HCT116 (cell line): ENCODE measurements around the gene SRPK2. TPM values are rescaled to one million over a fixed set of nuclear protein-coding genes. Genes with fewer than 3 reads are reported as not detected.
A peak's percentile ranks its signal among the peaks of the same experiment; 100 is the strongest.

ENCODE experiments used
- ATAC-seq: fragments of 200-7000 bp; cut with Tn5 transposase; 2 replicates; pipeline ENCODE4 v1.9.1; 2020; ENCODE audit warnings: mild to moderate bottlenecking, moderate library complexity
- BruUV-seq: library from RNA; stranded (reverse); fragments of 400-500 nt; replicated peaks from 2 replicates; lab custom pipeline; 2021; lab: Mats Ljungman, UMichigan
- CTCF ChIA-PET: fragments of 300-600 bp; sonication (Branson Sonifier 250); formaldehyde crosslinking; loops from one replicate; lab custom pipeline; 2021; ENCODE audit warnings: antibody characterized with exemption; lab: Charles Lee
- POLR2A ChIA-PET: fragments of 300-600, 350-600 bp; sonication (Branson Sonifier 250); formaldehyde crosslinking; loops from one replicate; lab custom pipeline; 2021; ENCODE audit warnings: antibody characterized with exemption; lab: Charles Lee
- RAD21 ChIA-PET, 2 experiments: fragments of 300-600 bp; sonication (Branson Sonifier 250); formaldehyde crosslinking; loops; one replicate each; lab custom pipeline; 2023; ENCODE audit warnings: low total read pairs in 2 of 2; ENCODE audit not compliant: uncharacterized antibody in 2 of 2, unreplicated experiment in 2 of 2, low non-redundant PET in 1 of 2; lab: Charles Lee
- DNase-seq: peaks from one replicate; pipeline ENCODE4 v3.0.0-alpha.2; 2010; ENCODE audit warnings: low read depth, low spot score
- H2AFZ ChIP-seq: fragments of 200-600 bp; shearing (Covaris generic), sonication (generic); 2 replicates; pipeline ENCODE4 v1.6.1; 2017; ENCODE audit warnings: low read depth, mixed run types, mixed read lengths, antibody characterized with exemption, low read length; ENCODE audit not compliant: poor library complexity, severe bottlenecking
- H3K27ac ChIP-seq: 2 replicates; pipeline ENCODE4 v1.5.1; 2012; ENCODE audit warnings: low read depth, low read length
- H3K27me3 ChIP-seq: fragments of 200-600 bp; sonication (generic); 2 replicates; pipeline ENCODE4 v1.6.1; 2016; ENCODE audit warnings: mixed run types, low read length, mixed read lengths; ENCODE audit not compliant: insufficient read depth
- H3K36me3 ChIP-seq, 2 experiments: fragments of 200-500 bp in 1 of 2; fragments of 200-600 bp in 1 of 2; sonication (Bioruptor generic) in 1 of 2; sonication (generic) in 1 of 2; 2 replicates each; pipeline versions ENCODE4 v1.5.1 to v1.6.1; 2014 to 2016; ENCODE audit warnings: low read length in 2 of 2, inconsistent platforms in 1 of 2, mixed read lengths in 1 of 2, mixed run types in 1 of 2; ENCODE audit not compliant: insufficient read depth in 2 of 2, control insufficient read depth in 1 of 2
- H3K4me1 ChIP-seq, 2 experiments: fragments of 200-600 bp in 1 of 2; sonication (generic) in 1 of 2; 2 replicates each; pipeline versions ENCODE4 v1.5.1 to v1.6.1; 2012 to 2017; ENCODE audit warnings: low read length in 2 of 2, inconsistent platforms in 1 of 2, mild to moderate bottlenecking in 1 of 2, mixed read lengths in 1 of 2, mixed run types in 1 of 2, moderate library complexity in 1 of 2; ENCODE audit not compliant: insufficient read depth in 2 of 2, control insufficient read depth in 1 of 2
- H3K4me2 ChIP-seq: fragments of 200-600 bp; sonication (generic); 2 replicates; pipeline ENCODE4 v1.6.1; 2017; ENCODE audit warnings: mixed run types, low read length, mixed read lengths
- H3K4me3 ChIP-seq, 2 experiments: fragments of 200-600 bp in 1 of 2; sonication (generic) in 1 of 2; replicated peaks in 1 of 2; 2 replicates each; pipeline ENCODE4 v1.5.1; 2011 to 2016; ENCODE audit warnings: low read length in 2 of 2, control low read depth in 1 of 2, low read depth in 1 of 2, mild to moderate bottlenecking in 1 of 2, mixed read lengths in 1 of 2, mixed run types in 1 of 2
- H3K79me2 ChIP-seq: fragments of 200-600 bp; sonication (generic); 2 replicates; pipeline ENCODE4 v1.6.1; 2017; ENCODE audit warnings: mild to moderate bottlenecking, mixed run types, low read length, moderate library complexity, mixed read lengths; ENCODE audit not compliant: insufficient read depth
- H3K9ac ChIP-seq: fragments of 200-600 bp; sonication (generic); 2 replicates; pipeline ENCODE4 v1.6.1; 2016; ENCODE audit warnings: low read length, mixed read lengths
- H3K9me2 ChIP-seq: fragments of 200-600 bp; sonication (generic), shearing (Covaris generic); 2 replicates; pipeline ENCODE4 v1.6.1; 2017; ENCODE audit warnings: mixed run types, mild to moderate bottlenecking, moderate library complexity; ENCODE audit not compliant: insufficient read depth
- H3K9me3 ChIP-seq, 2 experiments: fragments of 200-500 bp in 1 of 2; fragments of 200-600 bp in 1 of 2; sonication (Bioruptor generic) in 1 of 2; sonication (generic) in 1 of 2; 2 replicates each; pipeline ENCODE4 v1.6.1; 2014 to 2017; ENCODE audit warnings: low read length in 2 of 2, mixed read lengths in 2 of 2, inconsistent platforms in 1 of 2, low read depth in 1 of 2, mild to moderate bottlenecking in 1 of 2, mixed run types in 1 of 2, moderate library complexity in 1 of 2; ENCODE audit not compliant: control insufficient read depth in 1 of 2, insufficient read depth in 1 of 2
- H4K20me1 ChIP-seq: fragments of 200-600 bp; sonication (generic), shearing (Covaris generic); 2 replicates; pipeline ENCODE4 v1.6.1; 2017; ENCODE audit warnings: mixed run types, mild to moderate bottlenecking, moderate library complexity; ENCODE audit not compliant: insufficient read depth
- EGR1 ChIP-seq: IDR thresholded peaks from 2 replicates; pipeline ENCODE4 v1.6.1; 2012; ENCODE audit warnings: low read depth
- ELF1 ChIP-seq: IDR thresholded peaks from 2 replicates; pipeline ENCODE4 v1.6.1; 2012; ENCODE audit warnings: low read depth, borderline replicate concordance
- EZH2 ChIP-seq: fragments of 200-600 bp; sonication (generic); IDR thresholded peaks from 2 replicates; pipeline ENCODE4 v1.6.1; 2017; ENCODE audit warnings: antibody characterized with exemption, mixed run types
- FOSL1 ChIP-seq: IDR thresholded peaks from 2 replicates; pipeline ENCODE4 v1.6.1; 2012; ENCODE audit warnings: low read depth
- JUND ChIP-seq: IDR thresholded peaks from 2 replicates; pipeline ENCODE4 v1.6.1; 2012
- POLR2AphosphoS5 ChIP-seq: IDR thresholded peaks from 2 replicates; pipeline ENCODE4 v1.6.1; 2011; ENCODE audit warnings: mild to moderate bottlenecking, low read depth, low read length, moderate library complexity
- SRF ChIP-seq: IDR thresholded peaks from 2 replicates; pipeline ENCODE4 v1.6.1; 2012; ENCODE audit warnings: low read depth
- YY1 ChIP-seq: IDR thresholded peaks from 2 replicates; pipeline ENCODE4 v1.6.1; 2011; ENCODE audit warnings: low read length, low read depth, moderate library complexity, mild to moderate bottlenecking; ENCODE audit not compliant: insufficient replicate concordance; ENCODE audit errors: extremely low read depth
- ZFX ChIP-seq: fragments of 450-650 bp; IDR thresholded peaks from 2 replicates; pipeline ENCODE4 v1.6.1; 2017
- ZNF274 ChIP-seq: fragments of 200-500 bp; sonication (Bioruptor generic); IDR thresholded peaks from 2 replicates; pipeline ENCODE4 v1.6.1; 2014; ENCODE audit warnings: mild to moderate bottlenecking, low read depth, low read length, inconsistent platforms
- intact Hi-C: fragments of 100-400 bp; cut with micrococcal nuclease; formaldehyde crosslinking; loops from 2 replicates; pipeline ENCODE4 v1.10.0; 2022
- total RNA-seq: library from RNA; stranded (reverse); gene quantifications from one replicate; pipeline ENCODE4 v1.2.1, GENCODE V29; 2021; ENCODE audit not compliant: unreplicated experiment
- TF ChIP-seq, protein P1 (sequence below): IDR thresholded peaks from 2 replicates; pipeline ENCODE4 v1.6.1; 2012
- TF ChIP-seq, protein P2 (sequence below): IDR thresholded peaks from 2 replicates; pipeline ENCODE4 v1.6.1; 2012; ENCODE audit warnings: low read depth
- TF ChIP-seq, protein P3 (sequence below), 3 experiments: fragments of 200-600 bp in 1 of 3; sonication (generic) in 1 of 3; IDR thresholded peaks in 2 of 3; conservative IDR thresholded peaks in 1 of 3; 2 replicates each; pipeline ENCODE4 v1.5.1; 2012 to 2017; ENCODE audit warnings: low read depth in 2 of 3, low read length in 2 of 3, antibody characterized with exemption in 1 of 3, borderline replicate concordance in 1 of 3, control low read depth in 1 of 3, mild to moderate bottlenecking in 1 of 3, mixed read lengths in 1 of 3, mixed run types in 1 of 3, moderate library complexity in 1 of 3; ENCODE audit not compliant: insufficient read depth in 1 of 3

The SRPK2 gene
- total RNA-seq, 1 experiment from 2014 or later: 37.4 TPM

DNA sequence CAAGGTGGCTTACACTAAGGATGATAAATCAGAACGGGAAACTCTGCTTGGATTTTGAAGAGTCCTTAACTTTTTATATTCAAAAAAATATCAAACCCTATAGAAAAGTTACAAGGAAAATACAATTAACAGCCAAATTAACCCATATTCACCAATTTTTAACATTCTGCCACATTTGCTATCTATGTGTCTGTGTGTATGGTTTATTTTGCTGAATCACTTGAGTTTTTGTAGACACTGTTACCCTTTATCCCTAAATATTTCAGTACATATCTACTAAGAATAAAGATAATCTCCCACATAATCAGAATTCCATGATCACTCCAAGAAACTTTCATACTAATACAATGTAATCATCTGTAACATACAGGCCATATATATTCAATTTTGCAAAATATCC lies 1.2 kb upstream of the SRPK2 start:
- Histone ChIP-seq H3K4me3 (no peak overlapping the region), H3K27ac (no peak overlapping the region), H3K9me3 (no peaks in the 10 kb centered on the region), H3K27me3 (no peaks in the 10 kb centered on the region), H2AFZ (peak overlapping the region; percentile 24), H4K20me1 (no peaks in the 10 kb centered on the region), H3K36me3 (no peaks in the 10 kb centered on the region), H3K4me2 (peak overlapping the region; percentile 86), H3K9me2 (no peaks in the 10 kb centered on the region), H3K4me1 (peaks cover 3 to 14% of the 10 kb centered on the region in 2 experiments; a peak in 3 of 4 replicates), H3K9ac (no peak overlapping the region), H3K79me2 (peaks cover 26% of the 10 kb centered on the region)
- ChIA-PET RAD21 (interaction anchor here in 1 of 2 experiments (0.8 kb wide), 1 partner anchor 45 kb away, joined by 4 read pairs; no protein-coding TSS in a partner anchor), CTCF (no interaction called here), POLR2A (no interaction called here)
- ATAC-seq (no peak), DNase-seq (no peak)
- TF ChIP-seq EGR1 (no peak), ZFX (no peak), EZH2 (no peak), ZNF274 (no peak), POLR2AphosphoS5 (no peak), FOSL1 (no peak), SRF (no peak), ELF1 (no peak), JUND (no peak), YY1 (no peak)
- TF ChIP-seq, protein P1, sequence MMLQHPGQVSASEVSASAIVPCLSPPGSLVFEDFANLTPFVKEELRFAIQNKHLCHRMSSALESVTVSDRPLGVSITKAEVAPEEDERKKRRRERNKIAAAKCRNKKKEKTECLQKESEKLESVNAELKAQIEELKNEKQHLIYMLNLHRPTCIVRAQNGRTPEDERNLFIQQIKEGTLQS: no peak
- TF ChIP-seq, protein P2, sequence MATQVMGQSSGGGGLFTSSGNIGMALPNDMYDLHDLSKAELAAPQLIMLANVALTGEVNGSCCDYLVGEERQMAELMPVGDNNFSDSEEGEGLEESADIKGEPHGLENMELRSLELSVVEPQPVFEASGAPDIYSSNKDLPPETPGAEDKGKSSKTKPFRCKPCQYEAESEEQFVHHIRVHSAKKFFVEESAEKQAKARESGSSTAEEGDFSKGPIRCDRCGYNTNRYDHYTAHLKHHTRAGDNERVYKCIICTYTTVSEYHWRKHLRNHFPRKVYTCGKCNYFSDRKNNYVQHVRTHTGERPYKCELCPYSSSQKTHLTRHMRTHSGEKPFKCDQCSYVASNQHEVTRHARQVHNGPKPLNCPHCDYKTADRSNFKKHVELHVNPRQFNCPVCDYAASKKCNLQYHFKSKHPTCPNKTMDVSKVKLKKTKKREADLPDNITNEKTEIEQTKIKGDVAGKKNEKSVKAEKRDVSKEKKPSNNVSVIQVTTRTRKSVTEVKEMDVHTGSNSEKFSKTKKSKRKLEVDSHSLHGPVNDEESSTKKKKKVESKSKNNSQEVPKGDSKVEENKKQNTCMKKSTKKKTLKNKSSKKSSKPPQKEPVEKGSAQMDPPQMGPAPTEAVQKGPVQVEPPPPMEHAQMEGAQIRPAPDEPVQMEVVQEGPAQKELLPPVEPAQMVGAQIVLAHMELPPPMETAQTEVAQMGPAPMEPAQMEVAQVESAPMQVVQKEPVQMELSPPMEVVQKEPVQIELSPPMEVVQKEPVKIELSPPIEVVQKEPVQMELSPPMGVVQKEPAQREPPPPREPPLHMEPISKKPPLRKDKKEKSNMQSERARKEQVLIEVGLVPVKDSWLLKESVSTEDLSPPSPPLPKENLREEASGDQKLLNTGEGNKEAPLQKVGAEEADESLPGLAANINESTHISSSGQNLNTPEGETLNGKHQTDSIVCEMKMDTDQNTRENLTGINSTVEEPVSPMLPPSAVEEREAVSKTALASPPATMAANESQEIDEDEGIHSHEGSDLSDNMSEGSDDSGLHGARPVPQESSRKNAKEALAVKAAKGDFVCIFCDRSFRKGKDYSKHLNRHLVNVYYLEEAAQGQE: no peak
- TF ChIP-seq, protein P3, sequence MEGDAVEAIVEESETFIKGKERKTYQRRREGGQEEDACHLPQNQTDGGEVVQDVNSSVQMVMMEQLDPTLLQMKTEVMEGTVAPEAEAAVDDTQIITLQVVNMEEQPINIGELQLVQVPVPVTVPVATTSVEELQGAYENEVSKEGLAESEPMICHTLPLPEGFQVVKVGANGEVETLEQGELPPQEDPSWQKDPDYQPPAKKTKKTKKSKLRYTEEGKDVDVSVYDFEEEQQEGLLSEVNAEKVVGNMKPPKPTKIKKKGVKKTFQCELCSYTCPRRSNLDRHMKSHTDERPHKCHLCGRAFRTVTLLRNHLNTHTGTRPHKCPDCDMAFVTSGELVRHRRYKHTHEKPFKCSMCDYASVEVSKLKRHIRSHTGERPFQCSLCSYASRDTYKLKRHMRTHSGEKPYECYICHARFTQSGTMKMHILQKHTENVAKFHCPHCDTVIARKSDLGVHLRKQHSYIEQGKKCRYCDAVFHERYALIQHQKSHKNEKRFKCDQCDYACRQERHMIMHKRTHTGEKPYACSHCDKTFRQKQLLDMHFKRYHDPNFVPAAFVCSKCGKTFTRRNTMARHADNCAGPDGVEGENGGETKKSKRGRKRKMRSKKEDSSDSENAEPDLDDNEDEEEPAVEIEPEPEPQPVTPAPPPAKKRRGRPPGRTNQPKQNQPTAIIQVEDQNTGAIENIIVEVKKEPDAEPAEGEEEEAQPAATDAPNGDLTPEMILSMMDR (IDR thresholded peaks at IDR 0.05 in 2 of 3, conservative IDR thresholded peaks at IDR 0.05 in 1 of 3; ENCODE audit: borderline replicate concordance in 1 of 3, insufficient read depth in 1 of 3, low read depth in 2 of 3, low read length in 2 of 3): no peak
- intact Hi-C loops: no loop called here
- no TSS peak for BruUV-seq
